ENCODE measurements around the gene TBC1D24. TPM values are rescaled to one million over a fixed set of nuclear protein-coding genes. Genes with fewer than 3 reads are reported as not detected.

The TBC1D24 gene
- total and polyA plus RNA-seq, 9 of the 15 experiments (the other 6 are each of a cell fraction or from before 2014, with no cell fraction given): 1.7 to 22.6 (median 7.2) TPM

DNA sequence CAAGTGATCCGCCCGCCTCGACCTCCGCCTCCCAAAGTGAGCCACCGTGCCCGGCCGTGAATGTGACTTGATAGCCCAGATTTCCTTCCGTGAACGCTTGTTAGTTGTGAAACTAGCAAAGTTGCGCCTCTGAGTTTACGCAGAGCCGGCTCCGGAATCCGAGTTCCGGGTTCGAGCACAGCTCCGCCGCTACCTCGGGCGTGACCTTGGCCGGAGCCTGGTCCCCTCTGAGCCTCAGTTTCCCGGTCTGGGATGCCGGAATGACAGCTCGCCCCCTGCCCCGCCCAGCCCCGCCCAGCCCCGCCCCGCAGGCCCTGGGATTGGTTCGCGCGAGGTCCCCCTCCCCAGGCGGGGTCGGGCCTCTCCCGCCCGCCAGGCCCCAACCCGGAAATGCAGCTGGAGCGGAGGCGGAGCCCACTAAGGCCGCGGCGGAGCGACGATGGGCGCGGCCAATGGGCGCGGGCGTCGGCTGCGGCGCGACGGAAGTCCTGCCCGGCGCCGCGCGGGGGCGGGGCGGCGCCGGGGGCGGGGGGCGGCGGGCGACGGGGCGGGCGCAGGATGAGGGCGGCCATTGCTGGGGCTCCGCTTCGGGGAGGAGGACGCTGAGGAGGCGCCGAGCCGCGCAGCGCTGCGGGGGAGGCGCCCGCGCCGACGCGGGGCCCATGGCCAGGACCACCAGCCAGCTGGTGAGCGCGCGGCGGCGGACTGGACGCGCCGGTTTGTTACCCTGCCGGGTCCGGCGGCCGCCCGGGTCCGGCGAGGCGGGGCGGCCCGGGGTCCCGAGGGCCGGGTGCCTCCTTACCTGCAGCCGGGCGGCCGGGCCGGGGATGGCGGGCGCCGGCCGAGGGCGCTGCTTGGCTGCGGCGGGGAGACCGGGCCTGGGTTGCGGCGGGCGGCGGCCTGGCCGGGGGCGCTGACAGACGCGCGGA lies 62.8 kb downstream of the TBC1D24 start, which contains the start of gene PDPK1 (continued):
- TF ChIP-seq, protein P1, sequence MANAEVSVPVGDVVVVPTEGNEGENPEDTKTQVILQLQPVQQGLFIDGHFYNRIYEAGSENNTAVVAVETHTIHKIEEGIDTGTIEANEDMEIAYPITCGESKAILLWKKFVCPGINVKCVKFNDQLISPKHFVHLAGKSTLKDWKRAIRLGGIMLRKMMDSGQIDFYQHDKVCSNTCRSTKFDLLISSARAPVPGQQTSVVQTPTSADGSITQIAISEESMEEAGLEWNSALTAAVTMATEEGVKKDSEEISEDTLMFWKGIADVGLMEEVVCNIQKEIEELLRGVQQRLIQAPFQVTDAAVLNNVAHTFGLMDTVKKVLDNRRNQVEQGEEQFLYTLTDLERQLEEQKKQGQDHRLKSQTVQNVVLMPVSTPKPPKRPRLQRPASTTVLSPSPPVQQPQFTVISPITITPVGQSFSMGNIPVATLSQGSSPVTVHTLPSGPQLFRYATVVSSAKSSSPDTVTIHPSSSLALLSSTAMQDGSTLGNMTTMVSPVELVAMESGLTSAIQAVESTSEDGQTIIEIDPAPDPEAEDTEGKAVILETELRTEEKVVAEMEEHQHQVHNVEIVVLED (CRISPR knock-in tag; IDR thresholded peaks at IDR 0.05): peak; percentile 89
- TF ChIP-seq HDAC1 (IDR thresholded peaks at IDR 0.05) (peak in 1 of 2 experiments; percentile 50; a peak in 1 of 4 replicates), POLR3A (IDR thresholded peaks at IDR 0.05; ENCODE audit: borderline replicate concordance, extremely low read depth, insufficient read depth, insufficient read length) (peak; percentile 52), HNRNPLL (IDR thresholded peaks at IDR 0.05; ENCODE audit: low read depth, low read length, poor library complexity, severe bottlenecking) (peak; percentile 59), YY1 (IDR thresholded peaks at IDR 0.05; ENCODE audit: borderline replicate concordance in 1 of 3, control insufficient read depth in 1 of 3, extremely low read depth in 1 of 3, insufficient read depth in 3 of 3, insufficient read length in 1 of 3, insufficient replicate concordance in 2 of 3, low read depth in 1 of 3, low read length in 2 of 3) (peak; percentile 65 to 92 (median 89)), L3MBTL2 (IDR thresholded peaks at IDR 0.05) (peak; percentile 23; the same call in 1 of the 2 replicates), RBM25 (IDR thresholded peaks at IDR 0.05; ENCODE audit: low read depth, low read length, severe bottlenecking) (peak; percentile 87), TBP (optimal IDR thresholded peaks at IDR 0.05; ENCODE audit: low read depth, low read length) (peak; percentile 62), SMARCC2 (IDR thresholded peaks at IDR 0.05; ENCODE audit: low read depth) (no peak), CBX5 (IDR thresholded peaks at IDR 0.05; ENCODE audit: borderline replicate concordance, low read depth) (no peak), GABPB1 (CRISPR knock-in tag; IDR thresholded peaks at IDR 0.05) (peak; percentile 76), RFX7 (CRISPR knock-in tag; IDR thresholded peaks at IDR 0.05) (no peak), RBFOX2 (IDR thresholded peaks at IDR 0.05; ENCODE audit: low read depth, low read length) (peak; percentile 74), HNRNPH1 (optimal IDR thresholded peaks at IDR 0.05; ENCODE audit: low read depth, low read length) (no peak), CREB1 (IDR thresholded peaks at IDR 0.05) (peak; percentile 81), CREB1 (CRISPR knock-in tag; IDR thresholded peaks at IDR 0.05) (peak; percentile 88), PCBP1 (IDR thresholded peaks at IDR 0.05; ENCODE audit: low read depth, low read length, poor library complexity, severe bottlenecking) (no peak), CREM (IDR thresholded peaks at IDR 0.05; ENCODE audit: low read depth) (peak; percentile 86), FOS (IDR thresholded peaks at IDR 0.05; ENCODE audit: extremely low read depth, insufficient read length) (peak; percentile 27)
- TF ChIP-seq, protein P2, sequence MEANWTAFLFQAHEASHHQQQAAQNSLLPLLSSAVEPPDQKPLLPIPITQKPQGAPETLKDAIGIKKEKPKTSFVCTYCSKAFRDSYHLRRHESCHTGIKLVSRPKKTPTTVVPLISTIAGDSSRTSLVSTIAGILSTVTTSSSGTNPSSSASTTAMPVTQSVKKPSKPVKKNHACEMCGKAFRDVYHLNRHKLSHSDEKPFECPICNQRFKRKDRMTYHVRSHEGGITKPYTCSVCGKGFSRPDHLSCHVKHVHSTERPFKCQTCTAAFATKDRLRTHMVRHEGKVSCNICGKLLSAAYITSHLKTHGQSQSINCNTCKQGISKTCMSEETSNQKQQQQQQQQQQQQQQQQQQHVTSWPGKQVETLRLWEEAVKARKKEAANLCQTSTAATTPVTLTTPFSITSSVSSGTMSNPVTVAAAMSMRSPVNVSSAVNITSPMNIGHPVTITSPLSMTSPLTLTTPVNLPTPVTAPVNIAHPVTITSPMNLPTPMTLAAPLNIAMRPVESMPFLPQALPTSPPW (CRISPR knock-in tag; IDR thresholded peaks at IDR 0.05): peak; percentile 98
- TF ChIP-seq, protein P3, sequence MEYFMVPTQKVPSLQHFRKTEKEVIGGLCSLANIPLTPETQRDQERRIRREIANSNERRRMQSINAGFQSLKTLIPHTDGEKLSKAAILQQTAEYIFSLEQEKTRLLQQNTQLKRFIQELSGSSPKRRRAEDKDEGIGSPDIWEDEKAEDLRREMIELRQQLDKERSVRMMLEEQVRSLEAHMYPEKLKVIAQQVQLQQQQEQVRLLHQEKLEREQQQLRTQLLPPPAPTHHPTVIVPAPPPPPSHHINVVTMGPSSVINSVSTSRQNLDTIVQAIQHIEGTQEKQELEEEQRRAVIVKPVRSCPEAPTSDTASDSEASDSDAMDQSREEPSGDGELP (CRISPR knock-in tag; IDR thresholded peaks at IDR 0.05; ENCODE audit: borderline replicate concordance): peak; percentile 44; the same call in 1 of the 2 replicates
- TF ChIP-seq, protein P4, sequence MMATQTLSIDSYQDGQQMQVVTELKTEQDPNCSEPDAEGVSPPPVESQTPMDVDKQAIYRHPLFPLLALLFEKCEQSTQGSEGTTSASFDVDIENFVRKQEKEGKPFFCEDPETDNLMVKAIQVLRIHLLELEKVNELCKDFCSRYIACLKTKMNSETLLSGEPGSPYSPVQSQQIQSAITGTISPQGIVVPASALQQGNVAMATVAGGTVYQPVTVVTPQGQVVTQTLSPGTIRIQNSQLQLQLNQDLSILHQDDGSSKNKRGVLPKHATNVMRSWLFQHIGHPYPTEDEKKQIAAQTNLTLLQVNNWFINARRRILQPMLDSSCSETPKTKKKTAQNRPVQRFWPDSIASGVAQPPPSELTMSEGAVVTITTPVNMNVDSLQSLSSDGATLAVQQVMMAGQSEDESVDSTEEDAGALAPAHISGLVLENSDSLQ (IDR thresholded peaks at IDR 0.05): peak; percentile 92
